Smooth muscle cell (in vitro differentiated cells): Measurements from ENCODE around the gene BEND2. TPM values are rescaled to one million over a fixed set of nuclear protein-coding genes. Genes with fewer than 3 reads are reported as not detected.

Experiments used
- DNase-seq: peaks from one replicate; lab custom pipeline; 2025; ENCODE audit not compliant: unreplicated experiment; lab: John Stamatoyannopoulos, UW
- H2AFZ ChIP-seq: fragments of 200-600 bp; sonication (generic); 2 replicates; pipeline ENCODE4 v1.6.0; 2016; ENCODE audit warnings: antibody characterized with exemption, low read depth, mild to moderate bottlenecking
- H3F3A ChIP-seq: fragments of 200-600 bp; sonication (generic); 2 replicates; pipeline ENCODE4 v1.6.0; 2017; ENCODE audit warnings: antibody characterized with exemption, low read depth
- H3K27ac ChIP-seq: fragments of 200-600 bp; sonication (generic); 2 replicates; pipeline ENCODE4 v1.5.1; 2016; ENCODE audit warnings: low read depth, mild to moderate bottlenecking
- H3K27me3 ChIP-seq: fragments of 200-600 bp; sonication (generic); 2 replicates; pipeline ENCODE4 v1.6.1; 2016; ENCODE audit warnings: low read depth, mild to moderate bottlenecking
- H3K36me3 ChIP-seq: fragments of 200-600 bp; sonication (generic); 2 replicates; pipeline ENCODE4 v1.5.1; 2016; ENCODE audit warnings: low read depth
- H3K4me1 ChIP-seq: fragments of 200-600 bp; sonication (generic); 2 replicates; pipeline ENCODE4 v1.5.1; 2016; ENCODE audit warnings: low read depth
- H3K4me2 ChIP-seq: fragments of 200-600 bp; sonication (generic); 2 replicates; pipeline ENCODE4 v1.6.0; 2016; ENCODE audit warnings: mild to moderate bottlenecking
- H3K4me3 ChIP-seq: fragments of 200-600 bp; sonication (generic); 2 replicates; pipeline ENCODE4 v1.5.1; 2016; ENCODE audit warnings: mild to moderate bottlenecking
- H3K79me2 ChIP-seq: fragments of 200-600 bp; sonication (generic); 2 replicates; pipeline ENCODE4 v1.6.0; 2016; ENCODE audit warnings: low read depth, mild to moderate bottlenecking
- H3K9ac ChIP-seq: fragments of 200-600 bp; sonication (generic); 2 replicates; pipeline ENCODE4 v1.6.0; 2016; ENCODE audit warnings: low read depth
- H3K9me3 ChIP-seq: fragments of 200-600 bp; sonication (generic); replicated peaks from 2 replicates; pipeline ENCODE4 v1.5.1; 2016; ENCODE audit warnings: low read depth
- H4K20me1 ChIP-seq: fragments of 200-600 bp; sonication (generic); 2 replicates; pipeline ENCODE4 v1.6.0; 2016; ENCODE audit warnings: low read depth
- WGBS: methylation state at CpG from one replicate; pipeline ENCODE4 v1.1.7; 2016; ENCODE audit warnings: low lambda C conversion rate; 5-methylcytosine and 5-hydroxymethylcytosine counted together
- polyA plus RNA-seq: library from polyadenylated mRNA; unstranded; fragments of >200 nt; fragmentation: Nextera tagmentation; extraction: Ambion mirVana; gene quantifications from 2 replicates; pipeline ENCODE4 v1.2.1, GENCODE V29; 2016
- total RNA-seq: library from RNA; depleted of rRNA; stranded (reverse); fragments of >200 nt; gene quantifications from 2 replicates; pipeline ENCODE4 v1.2.3, GENCODE V29; 2014
- TF ChIP-seq, protein P1 (sequence below): fragments of 200-600 bp; sonication (generic); IDR thresholded peaks from 2 replicates; pipeline ENCODE4 v1.5.1; 2017; ENCODE audit warnings: borderline replicate concordance, mild to moderate bottlenecking, antibody characterized with exemption; ENCODE audit not compliant: insufficient read depth, poor library complexity, severe bottlenecking

The BEND2 gene
- total and polyA plus RNA-seq, 2 experiments from 2014 or later: not detected

DNA sequence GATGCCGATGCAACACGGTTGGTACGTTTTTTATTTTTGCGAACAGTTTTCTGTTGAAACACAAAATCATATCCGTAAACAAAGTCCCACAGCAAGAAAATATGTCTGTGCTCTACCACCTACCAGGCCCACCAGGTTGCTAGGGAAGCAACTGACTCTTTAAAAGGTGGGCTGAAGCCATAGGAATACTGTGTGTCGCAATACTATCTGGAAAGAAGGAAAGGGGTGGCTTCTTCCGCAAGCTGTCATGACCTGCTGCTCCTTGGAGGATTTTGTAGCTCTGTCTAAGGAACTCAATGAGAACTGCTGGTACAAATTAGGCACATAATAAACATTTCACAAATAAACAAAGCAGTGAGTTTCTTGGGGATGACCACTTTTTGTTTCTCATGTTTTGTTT lies 46.5 kb downstream of the BEND2 start:
- H3K27me3 ChIP-seq: no peaks in the 10 kb centered on the region
- H3K9ac ChIP-seq: no peak overlapping the region
- H3K4me3 ChIP-seq: no peak overlapping the region
- H4K20me1 ChIP-seq: no peaks in the 10 kb centered on the region
- no peak overlapping the region for H3K27ac ChIP-seq
- no peaks in the 10 kb centered on the region for H3K36me3 ChIP-seq
- no peaks in the 10 kb centered on the region for H3K79me2 ChIP-seq
- DNase-seq: no peak
- H3K4me1 ChIP-seq: no peaks in the 10 kb centered on the region
- WGBS: 88% methylated on average over 7 of the region's 7 CpGs
- TF ChIP-seq, protein P1, sequence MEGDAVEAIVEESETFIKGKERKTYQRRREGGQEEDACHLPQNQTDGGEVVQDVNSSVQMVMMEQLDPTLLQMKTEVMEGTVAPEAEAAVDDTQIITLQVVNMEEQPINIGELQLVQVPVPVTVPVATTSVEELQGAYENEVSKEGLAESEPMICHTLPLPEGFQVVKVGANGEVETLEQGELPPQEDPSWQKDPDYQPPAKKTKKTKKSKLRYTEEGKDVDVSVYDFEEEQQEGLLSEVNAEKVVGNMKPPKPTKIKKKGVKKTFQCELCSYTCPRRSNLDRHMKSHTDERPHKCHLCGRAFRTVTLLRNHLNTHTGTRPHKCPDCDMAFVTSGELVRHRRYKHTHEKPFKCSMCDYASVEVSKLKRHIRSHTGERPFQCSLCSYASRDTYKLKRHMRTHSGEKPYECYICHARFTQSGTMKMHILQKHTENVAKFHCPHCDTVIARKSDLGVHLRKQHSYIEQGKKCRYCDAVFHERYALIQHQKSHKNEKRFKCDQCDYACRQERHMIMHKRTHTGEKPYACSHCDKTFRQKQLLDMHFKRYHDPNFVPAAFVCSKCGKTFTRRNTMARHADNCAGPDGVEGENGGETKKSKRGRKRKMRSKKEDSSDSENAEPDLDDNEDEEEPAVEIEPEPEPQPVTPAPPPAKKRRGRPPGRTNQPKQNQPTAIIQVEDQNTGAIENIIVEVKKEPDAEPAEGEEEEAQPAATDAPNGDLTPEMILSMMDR: no peak
- H3K4me2 ChIP-seq: no peak overlapping the region
- no peak overlapping the region for H2AFZ ChIP-seq
- H3K9me3 ChIP-seq: no peaks in the 10 kb centered on the region
- H3F3A ChIP-seq: no peaks in the 10 kb centered on the region

DNA sequence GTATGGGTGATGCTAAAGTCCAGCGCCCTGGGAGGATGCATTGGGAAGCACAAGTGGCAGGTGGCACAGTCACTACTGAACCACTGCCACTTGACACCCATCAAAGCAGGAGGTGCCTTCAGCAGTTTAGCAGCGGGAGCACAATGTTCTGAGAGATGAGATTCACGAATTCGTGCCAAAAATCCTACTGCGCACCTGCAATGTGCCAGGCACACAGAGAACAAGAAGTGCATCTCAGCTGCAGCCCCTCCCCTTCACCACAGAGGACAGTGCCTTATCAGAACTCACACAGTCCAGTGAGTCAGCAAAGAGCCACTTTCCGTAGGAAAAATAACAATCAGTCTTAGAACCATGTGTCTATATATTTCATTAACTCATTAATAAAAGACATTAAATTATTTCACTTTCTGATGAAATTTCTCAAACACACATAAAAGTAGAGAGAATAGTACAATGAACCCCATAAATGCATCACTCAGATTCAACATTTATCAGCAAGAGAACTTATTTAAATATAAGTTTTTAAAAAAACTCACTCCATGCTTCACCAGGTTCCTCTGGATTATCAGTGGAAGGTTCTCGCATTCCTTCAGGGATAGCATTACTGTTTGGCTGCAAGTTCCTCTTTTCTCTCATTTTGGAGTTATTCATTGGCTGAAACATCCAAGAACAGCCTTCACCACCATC lies 47.0 kb downstream of the BEND2 start:
- Histone ChIP-seq H3K4me1 (no peaks in the 10 kb centered on the region), H3K36me3 (no peaks in the 10 kb centered on the region), H2AFZ (no peak overlapping the region), H3K27me3 (no peaks in the 10 kb centered on the region), H3K27ac (no peak overlapping the region), H3K79me2 (no peaks in the 10 kb centered on the region), H3F3A (no peaks in the 10 kb centered on the region), H3K4me3 (no peak overlapping the region), H4K20me1 (no peaks in the 10 kb centered on the region), H3K9ac (no peak overlapping the region), H3K9me3 (no peaks in the 10 kb centered on the region), H3K4me2 (no peak overlapping the region)
- WGBS: 68% methylated on average over 7 of the region's 7 CpGs
- TF ChIP-seq, protein P1: no peak
- DNase-seq: no peak

DNA sequence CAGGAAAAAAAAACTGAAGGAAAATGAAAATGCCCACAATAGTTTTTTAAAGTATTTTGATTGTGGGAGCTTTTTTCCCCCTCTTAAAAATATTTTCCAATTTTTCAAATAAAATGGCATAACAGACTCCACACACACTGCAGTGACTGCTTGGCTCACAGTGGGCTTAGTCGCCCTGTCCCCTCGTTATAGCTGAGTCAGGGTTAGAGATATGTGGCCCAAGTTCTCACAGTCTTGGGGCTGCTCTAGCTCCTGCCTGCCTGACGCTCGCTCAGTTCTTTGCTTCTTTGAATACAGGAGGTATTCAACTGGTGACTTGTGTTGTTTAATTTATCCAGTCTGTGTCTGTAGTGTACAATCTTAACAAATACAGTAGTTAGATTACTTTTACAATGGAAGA lies 47.7 kb downstream of the BEND2 start:
- Histone ChIP-seq H2AFZ (no peak overlapping the region), H4K20me1 (no peaks in the 10 kb centered on the region), H3K9me3 (no peaks in the 10 kb centered on the region), H3F3A (no peaks in the 10 kb centered on the region), H3K4me2 (no peak overlapping the region), H3K9ac (no peak overlapping the region), H3K79me2 (no peaks in the 10 kb centered on the region), H3K27me3 (no peaks in the 10 kb centered on the region), H3K4me3 (no peak overlapping the region), H3K36me3 (no peaks in the 10 kb centered on the region), H3K27ac (no peak overlapping the region), H3K4me1 (no peaks in the 10 kb centered on the region)
- WGBS: 83% methylated on average over 4 of the region's 4 CpGs
- no peak for DNase-seq
- TF ChIP-seq, protein P1: no peak

DNA sequence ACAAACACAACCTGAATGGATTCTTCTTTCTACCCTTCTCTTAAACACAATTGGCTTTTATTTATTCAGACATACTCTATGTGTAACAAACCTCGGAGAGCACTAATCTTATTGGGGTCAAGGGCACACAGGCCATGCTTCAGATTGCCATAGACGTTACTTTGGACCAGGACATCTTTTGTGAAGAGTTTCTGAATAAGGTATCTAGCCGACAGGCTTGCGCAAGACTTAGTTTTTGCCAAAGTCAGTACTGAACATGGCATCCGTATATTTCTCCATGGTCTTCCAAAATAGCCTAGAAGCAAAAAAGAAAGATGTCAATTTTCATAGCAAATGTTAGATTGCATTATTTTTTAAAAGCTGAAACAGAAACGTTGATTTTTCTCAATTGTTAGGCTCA lies 49.8 kb downstream of the BEND2 start:
- Histone ChIP-seq H3K79me2 (no peaks in the 10 kb centered on the region), H3F3A (no peaks in the 10 kb centered on the region), H3K4me3 (no peak overlapping the region), H3K4me2 (no peak overlapping the region), H3K27me3 (no peaks in the 10 kb centered on the region), H4K20me1 (no peaks in the 10 kb centered on the region), H3K27ac (no peak overlapping the region), H3K4me1 (no peaks in the 10 kb centered on the region), H2AFZ (no peak overlapping the region), H3K9me3 (no peaks in the 10 kb centered on the region), H3K36me3 (no peaks in the 10 kb centered on the region), H3K9ac (no peak overlapping the region)
- DNase-seq: no peak
- TF ChIP-seq, protein P1: no peak
- WGBS: 73% methylated on average over 6 of the region's 6 CpGs
